Upper lobe of left lung (tissue), 6 donors: ENCODE data around the gene NEURL3. TPM values are rescaled to one million over a fixed set of nuclear protein-coding genes. Genes with fewer than 3 reads are reported as not detected.

Experiments used
- ATAC-seq, 2 donors: fragments of 200-7000 bp; cut with Tn5 transposase; one replicate each; pipeline ENCODE4 v1.9.1; 2022; ENCODE audit warnings: mild to moderate bottlenecking in 2 of 2, moderate library complexity in 2 of 2; ENCODE audit not compliant: low FRiP score in 2 of 2
- DNase-seq, 2 donors: peaks; one replicate each; pipeline ENCODE4 v3.0.0-alpha.2; 2019 to 2020
- H3K27ac ChIP-seq, 4 donors: fragments of 200-600 bp; sonication (generic); one replicate each; pipeline ENCODE4 v1.5.1; 2016 to 2019
- H3K27me3 ChIP-seq, 4 donors: fragments of 200-600 bp; sonication (generic); one replicate each; pipeline ENCODE4 v1.5.1; 2017 to 2019
- H3K36me3 ChIP-seq, 4 donors: fragments of 200-600 bp; sonication (generic); one replicate each; pipeline ENCODE4 v1.5.1; 2016 to 2019
- H3K4me1 ChIP-seq, 4 donors: fragments of 200-600 bp; sonication (generic); one replicate each; pipeline ENCODE4 v1.5.1; 2018 to 2019
- H3K4me3 ChIP-seq, 4 donors: fragments of 200-600 bp; sonication (generic); one replicate each; pipeline ENCODE4 v1.5.1; 2017 to 2019; ENCODE audit warnings: mild to moderate bottlenecking in 2 of 4, moderate library complexity in 1 of 4
- H3K9me3 ChIP-seq, 4 donors: fragments of 200-600 bp; sonication (generic); one replicate each; pipeline ENCODE4 v1.5.1; 2018 to 2019
- CTCF ChIP-seq, 6 experiments: fragments of 450-650 bp in 4 of 6; fragments of 200-600 bp in 2 of 6; sonication (generic) in 2 of 6; IDR thresholded peaks; one replicate each; pipeline ENCODE4 v1.5.1; 2016 to 2019; ENCODE audit warnings: antibody characterized with exemption in 6 of 6
- EP300 ChIP-seq, 4 donors: sonication (generic); formaldehyde crosslinking; IDR thresholded peaks; one replicate each; pipeline ENCODE4 v1.5.1; 2017; ENCODE audit warnings: antibody characterized with exemption in 4 of 4, control low read depth in 2 of 4
- POLR2A ChIP-seq, 4 donors: fragments of 450-650 bp; IDR thresholded peaks; one replicate each; pipeline ENCODE4 v1.5.1; 2016 to 2017; ENCODE audit warnings: antibody characterized with exemption in 4 of 4, mild to moderate bottlenecking in 2 of 4
- POLR2AphosphoS5 ChIP-seq, 2 donors: sonication (generic); formaldehyde crosslinking; IDR thresholded peaks; one replicate each; pipeline ENCODE4 v1.5.1; 2017; ENCODE audit warnings: antibody characterized with exemption in 2 of 2
- WGBS, 2 donors: methylation state at CpG; one replicate each; pipeline ENCODE4 v1.1.5; 2017 to 2018; 5-methylcytosine and 5-hydroxymethylcytosine counted together
- total RNA-seq, 6 donors: library from RNA; depleted of rRNA in 4 of 6; stranded (reverse); fragments of >200 nt in 4 of 6; gene quantifications; one replicate each; pipeline versions ENCODE4 v1.1.0 to v1.2.1, GENCODE V29; 2016 to 2021
- donor health status: DM: no; HTN: no; CAD: no; lungs with moderate emphysema.
- donor health status: DM: no; HTN: yes; CAD: no; lungs with severe emphysema.

NEURL3 gene
- total RNA-seq, 6 donors from 2014 or later, result 0.61 to 2.6 (median 1.1) TPM; not detected in 3

GRCh38 chr2:96525211-96525507 is 20.0 kb upstream of the NEURL3 start:
- DNase-seq, result no peak
- no peak for ATAC-seq
- H3K4me3 ChIP-seq, result no peak overlapping the region
- H3K36me3 ChIP-seq, result no peaks in the 10 kb centered on the region
- no peak for TF ChIP-seq POLR2A (IDR thresholded peaks at IDR 0.05)
- TF ChIP-seq CTCF (IDR thresholded peaks at IDR 0.05), result no peak
- no peak for TF ChIP-seq POLR2AphosphoS5 (IDR thresholded peaks at IDR 0.05)
- no peak for TF ChIP-seq EP300 (IDR thresholded peaks at IDR 0.05)
- no peak overlapping the region for H3K27ac ChIP-seq
- peaks cover 23 to 36% (median 32%) of the 10 kb centered on the region in 4 donors for H3K4me1 ChIP-seq
- WGBS, 2 donors, result 69 to 96% methylated on average over 4 of the region's 4 CpGs
- no peaks in the 10 kb centered on the region for H3K27me3 ChIP-seq
- no peaks in the 10 kb centered on the region for H3K9me3 ChIP-seq

- TF ChIP-seq CTCF (IDR thresholded peaks at IDR 0.05) (no peak), POLR2AphosphoS5 (IDR thresholded peaks at IDR 0.05) (no peak), POLR2A (IDR thresholded peaks at IDR 0.05) (no peak), EP300 (IDR thresholded peaks at IDR 0.05) (no peak)
- WGBS, 2 donors, result 69 to 76% methylated on average over 13 to 15 of the region's 15 CpGs
- ATAC-seq (no peak), DNase-seq (no peak)
- Histone ChIP-seq H3K27ac (no peak overlapping the region), H3K4me1 (peaks cover 23 to 31% (median 27%) of the 10 kb centered on the region in 4 donors), H3K27me3 (no peaks in the 10 kb centered on the region), H3K9me3 (no peaks in the 10 kb centered on the region), H3K4me3 (no peak overlapping the region), H3K36me3 (no peaks in the 10 kb centered on the region)
Observed at GRCh38 chr2:96524482-96525210, 19.5 kb upstream of the NEURL3 start.

GRCh38 chr2:96523659-96524481 is 18.7 kb upstream of the NEURL3 start:
- Histone ChIP-seq H3K4me1 (peaks cover 17 to 24% (median 21%) of the 10 kb centered on the region in 4 donors), H3K36me3 (no peaks in the 10 kb centered on the region), H3K4me3 (no peak overlapping the region), H3K9me3 (no peaks in the 10 kb centered on the region), H3K27me3 (no peaks in the 10 kb centered on the region), H3K27ac (no peak overlapping the region)
- WGBS, 2 donors, result 74 to 77% methylated on average over 11 of the region's 11 CpGs
- DNase-seq (no peak), ATAC-seq (no peak)
- TF ChIP-seq EP300 (IDR thresholded peaks at IDR 0.05) (no peak), POLR2A (IDR thresholded peaks at IDR 0.05) (no peak), POLR2AphosphoS5 (IDR thresholded peaks at IDR 0.05) (no peak), CTCF (IDR thresholded peaks at IDR 0.05) (no peak)

GRCh38 chr2:96522304-96523203 is 17.4 kb upstream of the NEURL3 start:
- no peak for TF ChIP-seq POLR2AphosphoS5 (IDR thresholded peaks at IDR 0.05)
- TF ChIP-seq POLR2A (IDR thresholded peaks at IDR 0.05), result no peak
- no peak for TF ChIP-seq EP300 (IDR thresholded peaks at IDR 0.05)
- DNase-seq (no peak), ATAC-seq (no peak)
- H3K4me1 ChIP-seq, result peaks cover 5 to 10% (median 8%) of the 10 kb centered on the region in 4 donors
- no peak overlapping the region for H3K4me3 ChIP-seq
- 71 to 74% methylated on average over 7 to 9 of the region's 9 CpGs for WGBS, 2 donors
- H3K27ac ChIP-seq, result no peak overlapping the region
- no peaks in the 10 kb centered on the region for H3K27me3 ChIP-seq
- H3K36me3 ChIP-seq, result no peaks in the 10 kb centered on the region
- H3K9me3 ChIP-seq, result no peaks in the 10 kb centered on the region

GRCh38 chr2:96521219-96521618 is 16.1 kb upstream of the NEURL3 start:
- H3K4me3 ChIP-seq, result no peak overlapping the region
- DNase-seq, result no peak
- H3K36me3 ChIP-seq, result no peaks in the 10 kb centered on the region
- H3K27ac ChIP-seq, result no peak overlapping the region
- H3K4me1 ChIP-seq, result no peaks in the 10 kb centered on the region
- WGBS, 2 donors, result 64 to 82% methylated on average over 2 of the region's 2 CpGs
- no peak for ATAC-seq
- TF ChIP-seq POLR2AphosphoS5 (IDR thresholded peaks at IDR 0.05) (no peak), POLR2A (IDR thresholded peaks at IDR 0.05) (no peak), CTCF (IDR thresholded peaks at IDR 0.05) (no peak), EP300 (IDR thresholded peaks at IDR 0.05) (no peak)
- peaks cover 0 to 3% (median 0%) of the 10 kb centered on the region in 4 donors for H3K9me3 ChIP-seq
- no peaks in the 10 kb centered on the region for H3K27me3 ChIP-seq
